Endothelial cell of umbilical vein (primary cell): ENCODE measurements around the gene NTN1. TPM values are rescaled to one million over a fixed set of nuclear protein-coding genes. Genes with fewer than 3 reads are reported as not detected.

Experiments used
- BruUV-seq: library from RNA; stranded (reverse); fragments of 400-500 nt; replicated peaks from 2 replicates; lab custom pipeline; 2021; lab: Mats Ljungman, UMichigan
- CTCF ChIA-PET: fragments of 300-600, 350-600 bp; sonication (Branson Sonifier 250); formaldehyde crosslinking; loops from one replicate; lab custom pipeline; 2021; ENCODE audit warnings: antibody characterized with exemption, inconsistent platforms; lab: Charles Lee
- POLR2A ChIA-PET: fragments of 300-600, 350-600 bp; sonication (Branson Sonifier 250); formaldehyde crosslinking; loops from one replicate; lab custom pipeline; 2021; ENCODE audit warnings: antibody characterized with exemption, inconsistent platforms; lab: Charles Lee
- DNase-seq: peaks from one replicate; pipeline ENCODE4 v3.0.0-alpha.2; 2011; ENCODE audit warnings: low read depth, low spot score
- FAIRE-seq: peaks from 2 replicates; lab custom pipeline; 2011; peaks lifted over from hg19 to GRCh38; lab: Jason Lieb, UNC
- H2AFZ ChIP-seq: 2 replicates; pipeline ENCODE4 v1.6.0; 2012; ENCODE audit warnings: low read depth, low read length, control low read depth, inconsistent platforms
- H3K27ac ChIP-seq: 2 replicates; pipeline ENCODE4 v1.5.1; 2011; ENCODE audit warnings: low read depth, mild to moderate bottlenecking, control low read depth, low read length, moderate library complexity; ENCODE audit not compliant: insufficient read depth
- H3K27me3 ChIP-seq, 2 experiments: 2 replicates each; pipeline versions ENCODE4 v1.6.0 to v1.6.1; 2011; ENCODE audit warnings: low read length in 2 of 2, mixed read lengths in 1 of 2; ENCODE audit not compliant: control insufficient read depth in 2 of 2, insufficient read depth in 2 of 2
- H3K36me3 ChIP-seq, 2 experiments: 2 replicates in 1 of 2; 3 replicates in 1 of 2; pipeline ENCODE4 v1.5.1; 2011; ENCODE audit warnings: low read length in 2 of 2, mild to moderate bottlenecking in 1 of 2, moderate library complexity in 1 of 2; ENCODE audit not compliant: control insufficient read depth in 2 of 2, insufficient read depth in 2 of 2; ENCODE audit errors: extremely low read depth in 1 of 2
- H3K4me1 ChIP-seq: 3 replicates; pipeline ENCODE4 v1.5.1; 2011; ENCODE audit warnings: mild to moderate bottlenecking, low read length; ENCODE audit not compliant: control insufficient read depth, insufficient read depth; ENCODE audit errors: extremely low read depth
- H3K4me2 ChIP-seq: 2 replicates; pipeline ENCODE4 v1.6.1; 2011; ENCODE audit warnings: low read length, control low read depth, mixed read lengths; ENCODE audit not compliant: insufficient read depth
- H3K4me3 ChIP-seq, 3 experiments: fragments of 200-600 bp in 1 of 3; sonication (generic), shearing (Covaris generic) in 1 of 3; replicated peaks in 1 of 3; 2 replicates each; pipeline ENCODE4 v1.5.1; 2011 to 2016; ENCODE audit warnings: control low read depth in 3 of 3, low read length in 3 of 3, mild to moderate bottlenecking in 2 of 3, inconsistent platforms in 1 of 3, low read depth in 1 of 3, moderate library complexity in 1 of 3; ENCODE audit not compliant: insufficient read depth in 1 of 3
- H3K79me2 ChIP-seq: 2 replicates; pipeline ENCODE4 v1.6.0; 2012; ENCODE audit warnings: low read length, inconsistent platforms; ENCODE audit not compliant: control insufficient read depth, insufficient read depth
- H3K9ac ChIP-seq: replicated peaks from 2 replicates; pipeline ENCODE3; 2011; ENCODE audit warnings: low read length, control low read depth; ENCODE audit not compliant: insufficient read depth; ENCODE audit errors: extremely low read depth
- H3K9me1 ChIP-seq: replicated peaks from 3 replicates; pipeline ENCODE4 v1.6.0; 2011; ENCODE audit warnings: mild to moderate bottlenecking, low read length; ENCODE audit not compliant: control insufficient read depth, insufficient read depth; ENCODE audit errors: extremely low read depth
- H3K9me3 ChIP-seq: replicated peaks from 2 replicates; pipeline ENCODE4 v1.5.1; 2012; ENCODE audit warnings: low read length, inconsistent platforms; ENCODE audit not compliant: control insufficient read depth, insufficient read depth
- H4K20me1 ChIP-seq: replicated peaks from 2 replicates; pipeline ENCODE3; 2011; ENCODE audit warnings: mild to moderate bottlenecking, low read length; ENCODE audit not compliant: control insufficient read depth, insufficient read depth; ENCODE audit errors: extremely low read depth
- CTCF ChIP-seq, 2 donors: IDR thresholded peaks; 1 replicate in 1 of 2; 2 replicates in 1 of 2; pipeline ENCODE4 v1.5.1; 2011; ENCODE audit warnings: low read length in 2 of 2, mild to moderate bottlenecking in 2 of 2, moderate library complexity in 2 of 2, control low read depth in 1 of 2, inconsistent platforms in 1 of 2, low read depth in 1 of 2; ENCODE audit not compliant: insufficient read depth in 1 of 2; ENCODE audit errors: extremely low read depth in 1 of 2
- EZH2 ChIP-seq: IDR thresholded peaks from 2 replicates; pipeline ENCODE4 v1.6.1; 2012; ENCODE audit warnings: borderline replicate concordance, low read depth, mild to moderate bottlenecking, moderate library complexity, low read length, inconsistent platforms; ENCODE audit not compliant: severe bottlenecking
- GATA2 ChIP-seq: IDR thresholded peaks from 2 replicates; pipeline ENCODE4 v1.7.0; 2011; ENCODE audit warnings: low read depth, mild to moderate bottlenecking, moderate library complexity, mixed read lengths, low read length; ENCODE audit not compliant: insufficient read length, insufficient read depth
- MAX ChIP-seq: IDR thresholded peaks from 2 replicates; pipeline ENCODE4 v1.6.1; 2011; ENCODE audit not compliant: insufficient read depth, insufficient read length
- MYC ChIP-seq: IDR thresholded peaks from one replicate; pipeline ENCODE4 v1.6.1; 2011; ENCODE audit warnings: mild to moderate bottlenecking, low read depth, low read length
- POLR2A ChIP-seq: IDR thresholded peaks from 2 replicates; pipeline ENCODE4 v1.6.1; 2012; ENCODE audit warnings: low read depth, mild to moderate bottlenecking, control low read depth, low read length
- POLR2AphosphoS5 ChIP-seq: IDR thresholded peaks from 2 replicates; pipeline ENCODE4 v1.6.1; 2012; ENCODE audit warnings: low read depth, mild to moderate bottlenecking, control low read depth, low read length, moderate library complexity; ENCODE audit not compliant: insufficient read depth
- dilution Hi-C: fragments of 300-500 bp; cut with MboI; formaldehyde crosslinking; loops from one replicate; pipeline ENCODE4 v1.15.0; 2019; ENCODE audit warnings: low sequenced_read_pairs; ENCODE audit not compliant: extremely low pct_ligation_motif_present
- intact Hi-C: fragments of 100-400 bp; cut with micrococcal nuclease; formaldehyde crosslinking; loops from one replicate; pipeline ENCODE4 v1.10.0; 2022
- polyA plus RNA-seq, 4 experiments: library from polyadenylated mRNA; depleted of rRNA in 3 of 4; stranded (reverse) in 3 of 4; unstranded in 1 of 4; fragments of >200 nt; gene quantifications; 2 replicates each; pipeline versions ENCODE4 v1.2.1 to v1.2.3, GENCODE V29; 2011 to 2012; ENCODE audit warnings: missing spikeins in 1 of 4
- total RNA-seq: library from RNA; stranded (reverse); gene quantifications from 2 replicates; pipeline ENCODE4 v1.2.3, GENCODE V29; 2021

The NTN1 gene
- total and polyA plus RNA-seq, 2 donors (not counting 3 experiments of a cell fraction or from before 2014, with no cell fraction given): 0.10 to 0.18 TPM

- dilution Hi-C loops: no loop called here
- Histone ChIP-seq H2AFZ (no peak overlapping the region), H3K4me1 (no peaks in the 10 kb centered on the region), H3K4me2 (no peak overlapping the region), H3K36me3 (no peaks in the 10 kb centered on the region), H3K4me3 (no peak overlapping the region), H3K79me2 (no peaks in the 10 kb centered on the region), H3K27me3 (no peaks in the 10 kb centered on the region), H4K20me1 (no peaks in the 10 kb centered on the region), H3K27ac (no peak overlapping the region), H3K9ac (no peak overlapping the region), H3K9me3 (no peaks in the 10 kb centered on the region), H3K9me1 (no peaks in the 10 kb centered on the region)
- CTCF ChIA-PET: no interaction called here
- TF ChIP-seq POLR2AphosphoS5 (no peak), GATA2 (no peak), CTCF (IDR thresholded peaks at IDR 0.05; ENCODE audit: extremely low read depth in 1 of 2, insufficient read depth in 1 of 2, low read depth in 1 of 2, low read length in 2 of 2) (no peak), EZH2 (no peak), POLR2A (no peak), MAX (no peak), MYC (no peak)
- DNase-seq: no peak
- no peak for FAIRE-seq
- no TSS peak for BruUV-seq
- POLR2A ChIA-PET: no interaction called here
- intact Hi-C loops: no loop called here
Observed at GRCh38 chr17:9064311-9064834, 43.1 kb downstream of the NTN1 start.
